SHP77 (cell line): ENCODE measurements around the gene BCL11B.

Source experiments
- DNase-seq, 2 experiments: peaks; one replicate each; lab custom pipeline; 2025; lab: John Stamatoyannopoulos, UW

BCL11B gene

GRCh38 chr14:99181804-99182520 lies 90.0 kb downstream of the BCL11B start:
- DNase-seq: no peak

GRCh38 chr14:99181241-99181640 lies 90.8 kb downstream of the BCL11B start:
- no peak for DNase-seq

- DNase-seq: no peak
Measured at GRCh38 chr14:99179946-99180345, 92.1 kb downstream of the BCL11B start.

- DNase-seq: no peak
Measured at GRCh38 chr14:99179506-99179905, 92.5 kb downstream of the BCL11B start.

GRCh38 chr14:99177886-99178835 lies 93.8 kb downstream of the BCL11B start:
- no peak for DNase-seq

GRCh38 chr14:99177046-99177655 lies 94.8 kb downstream of the BCL11B start:
- no peak for DNase-seq

GRCh38 chr14:99176156-99176945 lies 95.6 kb downstream of the BCL11B start:
- DNase-seq: no peak

GRCh38 chr14:99175331-99176155 lies 96.5 kb downstream of the BCL11B start:
- no peak for DNase-seq

- no peak for DNase-seq
Measured at GRCh38 chr14:99174770-99175319, 97.2 kb downstream of the BCL11B start.

GRCh38 chr14:99174081-99174769 lies 97.8 kb downstream of the BCL11B start:
- DNase-seq: no peak

- DNase-seq: no peak
Measured at GRCh38 chr14:99173506-99173905, 98.5 kb downstream of the BCL11B start.

- no peak for DNase-seq
Measured at GRCh38 chr14:99173086-99173485, 98.9 kb downstream of the BCL11B start.

- DNase-seq: no peak
Measured at GRCh38 chr14:99171396-99171795, 100.6 kb downstream of the BCL11B start.

GRCh38 chr14:99169776-99170356 lies 102.1 kb downstream of the BCL11B start:
- no peak for DNase-seq

- no peak for DNase-seq
Measured at GRCh38 chr14:99168330-99168729, 103.7 kb downstream of the BCL11B start.

GRCh38 chr14:99166506-99166905 lies 105.5 kb downstream of the BCL11B start:
- DNase-seq: no peak

GRCh38 chr14:99164712-99165111 lies 107.3 kb downstream of the BCL11B start:
- DNase-seq: no peak

- DNase-seq: no peak
Measured at GRCh38 chr14:99163446-99163845, 108.6 kb downstream of the BCL11B start.
